AG04450 (cell line): Measurements from ENCODE around the gene PDE7B. TPM values are rescaled to one million over a fixed set of nuclear protein-coding genes. Genes with fewer than 3 reads are reported as not detected.

Experiments used
- CTCF ChIA-PET: fragments of 300-600, 350-600 bp; formaldehyde crosslinking; extraction: SDS; loops from one replicate; lab custom pipeline; 2022; ENCODE audit warnings: antibody characterized with exemption, inconsistent platforms; lab: Charles Lee
- POLR2A ChIA-PET: fragments of 350-600 bp; formaldehyde crosslinking; extraction: SDS; loops from one replicate; lab custom pipeline; 2021; ENCODE audit warnings: antibody characterized with exemption, inconsistent platforms; lab: Yijun Ruan, JAX
- DNase-seq: peaks from one replicate; pipeline ENCODE4 v3.0.0-alpha.2; 2011; ENCODE audit warnings: low read depth, low spot score
- H3K27ac ChIP-seq: one replicate; pipeline ENCODE4 v1.5.1; 2012; ENCODE audit warnings: low read depth, low read length, control low read depth
- H3K27me3 ChIP-seq: one replicate; pipeline ENCODE4 v1.6.0; 2012; ENCODE audit warnings: low read length; ENCODE audit not compliant: control insufficient read depth, insufficient read depth
- H3K4me3 ChIP-seq: 2 replicates; pipeline ENCODE4 v1.5.1; 2011; ENCODE audit warnings: mild to moderate bottlenecking, low read depth, low read length, control low read depth
- H3K9me3 ChIP-seq: 2 replicates; pipeline ENCODE4 v1.5.1; 2012; ENCODE audit warnings: low read length; ENCODE audit not compliant: control insufficient read depth, insufficient read depth
- polyA plus RNA-seq: library from polyadenylated mRNA; depleted of rRNA; stranded (reverse); fragments of >200 nt; gene quantifications from 2 replicates; pipeline ENCODE4 v1.2.3, GENCODE V29; 2011
- TF ChIP-seq, protein P1 (sequence below): IDR thresholded peaks from 2 replicates; pipeline ENCODE4 v1.5.1; 2011; ENCODE audit warnings: low read depth, low read length, control low read depth, inconsistent platforms

PDE7B gene
- polyA plus RNA-seq, 1 experiment, result 17.4 TPM

DNA sequence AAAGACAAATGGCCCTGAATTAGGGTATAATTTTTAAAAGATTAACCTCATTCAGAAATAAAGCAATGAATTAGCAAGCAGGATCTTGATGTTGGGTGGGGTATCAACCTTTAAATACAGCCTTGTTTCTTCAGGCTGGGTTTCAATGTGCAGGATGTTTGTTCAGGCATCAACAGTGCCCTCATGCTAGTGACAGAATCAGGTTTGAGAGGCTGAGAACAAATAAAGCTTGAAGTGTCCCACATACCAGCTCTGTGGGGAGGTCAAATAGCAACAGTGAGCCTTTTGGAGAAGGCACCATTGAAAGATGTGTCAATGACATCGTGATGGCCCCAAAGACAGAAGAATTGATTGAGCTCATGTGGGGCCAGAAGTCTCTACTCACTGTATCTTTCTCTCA is 330.4 kb downstream of the PDE7B start:
- TF ChIP-seq, protein P1, sequence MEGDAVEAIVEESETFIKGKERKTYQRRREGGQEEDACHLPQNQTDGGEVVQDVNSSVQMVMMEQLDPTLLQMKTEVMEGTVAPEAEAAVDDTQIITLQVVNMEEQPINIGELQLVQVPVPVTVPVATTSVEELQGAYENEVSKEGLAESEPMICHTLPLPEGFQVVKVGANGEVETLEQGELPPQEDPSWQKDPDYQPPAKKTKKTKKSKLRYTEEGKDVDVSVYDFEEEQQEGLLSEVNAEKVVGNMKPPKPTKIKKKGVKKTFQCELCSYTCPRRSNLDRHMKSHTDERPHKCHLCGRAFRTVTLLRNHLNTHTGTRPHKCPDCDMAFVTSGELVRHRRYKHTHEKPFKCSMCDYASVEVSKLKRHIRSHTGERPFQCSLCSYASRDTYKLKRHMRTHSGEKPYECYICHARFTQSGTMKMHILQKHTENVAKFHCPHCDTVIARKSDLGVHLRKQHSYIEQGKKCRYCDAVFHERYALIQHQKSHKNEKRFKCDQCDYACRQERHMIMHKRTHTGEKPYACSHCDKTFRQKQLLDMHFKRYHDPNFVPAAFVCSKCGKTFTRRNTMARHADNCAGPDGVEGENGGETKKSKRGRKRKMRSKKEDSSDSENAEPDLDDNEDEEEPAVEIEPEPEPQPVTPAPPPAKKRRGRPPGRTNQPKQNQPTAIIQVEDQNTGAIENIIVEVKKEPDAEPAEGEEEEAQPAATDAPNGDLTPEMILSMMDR, result no peak
- H3K27me3 ChIP-seq, result no peaks in the 10 kb centered on the region
- H3K27ac ChIP-seq, result no peak overlapping the region
- CTCF ChIA-PET, result no interaction called here
- DNase-seq, result no peak
- POLR2A ChIA-PET, result no interaction called here
- H3K9me3 ChIP-seq, result no peaks in the 10 kb centered on the region
- no peak overlapping the region for H3K4me3 ChIP-seq

DNA sequence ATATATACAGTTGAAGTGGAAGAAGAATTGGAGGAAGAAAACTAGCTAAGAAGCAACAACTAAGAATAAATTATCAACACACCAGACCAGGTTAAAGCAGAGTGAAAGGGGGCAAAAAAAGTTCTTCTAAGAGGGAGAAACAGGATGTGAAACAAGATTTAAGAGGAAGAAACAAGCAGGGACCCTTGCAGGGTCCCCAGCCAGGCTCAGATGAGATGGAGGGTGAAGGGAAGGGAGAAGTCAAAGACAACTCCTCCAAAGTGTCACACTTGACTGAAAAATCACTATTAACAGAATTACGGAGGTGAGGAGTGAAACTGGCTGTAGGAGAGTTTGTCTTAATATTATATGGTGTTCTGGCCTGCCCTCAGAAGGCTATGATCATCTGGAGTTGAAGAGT is 333.2 kb downstream of the PDE7B start:
- no peak overlapping the region for H3K27ac ChIP-seq
- TF ChIP-seq, protein P1, result no peak
- no peaks in the 10 kb centered on the region for H3K9me3 ChIP-seq
- CTCF ChIA-PET, result no interaction called here
- POLR2A ChIA-PET, result no interaction called here
- no peak overlapping the region for H3K4me3 ChIP-seq
- DNase-seq, result no peak
- no peaks in the 10 kb centered on the region for H3K27me3 ChIP-seq

GRCh38 chr6:136186363-136186762 is 334.9 kb downstream of the PDE7B start:
- DNase-seq, result no peak
- no peaks in the 10 kb centered on the region for H3K27me3 ChIP-seq
- TF ChIP-seq, protein P1, result no peak
- POLR2A ChIA-PET, result no interaction called here
- H3K27ac ChIP-seq, result no peak overlapping the region
- CTCF ChIA-PET, result no interaction called here
- no peak overlapping the region for H3K4me3 ChIP-seq
- H3K9me3 ChIP-seq, result no peaks in the 10 kb centered on the region

DNA sequence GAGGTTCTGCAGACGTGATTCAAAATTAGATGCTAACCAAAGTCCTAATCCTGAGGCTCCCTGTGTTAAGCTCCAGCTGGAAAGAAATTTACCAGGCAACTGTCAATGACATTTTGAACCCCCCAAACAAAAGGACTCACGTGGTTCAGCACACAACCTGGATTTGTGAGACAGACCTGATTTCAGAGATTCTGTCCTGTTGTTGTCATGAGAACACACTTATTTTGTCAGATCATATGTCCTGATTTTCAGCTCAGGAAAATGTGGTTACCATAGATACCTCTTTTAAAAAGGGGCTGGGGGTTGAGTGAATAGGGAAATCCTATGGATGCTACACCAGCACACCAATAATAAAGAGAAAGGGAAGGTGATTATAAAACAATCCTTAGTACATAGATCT is 337.0 kb downstream of the PDE7B start:
- Histone ChIP-seq H3K9me3 (peaks cover 3% of the 10 kb centered on the region; the same call in 1 of the 2 replicates), H3K4me3 (no peak overlapping the region), H3K27ac (no peak overlapping the region), H3K27me3 (no peaks in the 10 kb centered on the region)
- TF ChIP-seq, protein P1, result no peak
- no peak for DNase-seq
- ChIA-PET POLR2A (no interaction called here), CTCF (interaction anchor here (0.7 kb wide), 1 partner anchor 37 kb away, joined by 3 read pairs; no protein-coding TSS in a partner anchor)

DNA sequence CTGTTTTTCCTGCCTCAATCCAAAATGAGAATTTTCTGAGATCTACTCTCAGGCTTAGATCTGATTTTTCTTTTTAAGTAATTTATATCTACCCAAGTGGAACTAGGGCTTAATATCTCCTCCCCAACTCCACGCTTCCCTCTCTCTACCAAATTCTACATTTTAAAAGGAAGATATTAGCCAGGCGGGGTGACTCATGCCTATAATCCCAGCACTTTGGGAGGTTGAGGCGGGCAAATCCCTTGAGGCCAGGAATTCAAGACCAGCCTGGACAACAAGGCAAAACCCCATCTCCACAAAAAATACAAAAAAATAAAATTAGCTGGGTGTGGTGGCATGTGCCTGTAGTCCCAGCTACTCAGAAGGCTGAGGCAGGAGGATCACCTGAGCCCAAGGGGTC is 337.6 kb downstream of the PDE7B start:
- ChIA-PET CTCF (interaction anchor here (0.6 to 1.0 kb wide), 2 partner anchors 15 to 37 kb away, joined by 3 read pairs; no protein-coding TSS in a partner anchor), POLR2A (no interaction called here)
- Histone ChIP-seq H3K27me3 (no peaks in the 10 kb centered on the region), H3K4me3 (no peak overlapping the region), H3K9me3 (peaks cover 3% of the 10 kb centered on the region; the same call in 1 of the 2 replicates), H3K27ac (no peak overlapping the region)
- DNase-seq, result no peak
- TF ChIP-seq, protein P1, result no peak
